ENCODE data around the gene KIF25. TPM values are rescaled to one million over a fixed set of nuclear protein-coding genes. Genes with fewer than 3 reads are reported as not detected.

KIF25 gene
- polyA plus RNA-seq, 2 of the 4 experiments (the other 2 are of a cell fraction) = 0.06 to 0.13 TPM

DNA sequence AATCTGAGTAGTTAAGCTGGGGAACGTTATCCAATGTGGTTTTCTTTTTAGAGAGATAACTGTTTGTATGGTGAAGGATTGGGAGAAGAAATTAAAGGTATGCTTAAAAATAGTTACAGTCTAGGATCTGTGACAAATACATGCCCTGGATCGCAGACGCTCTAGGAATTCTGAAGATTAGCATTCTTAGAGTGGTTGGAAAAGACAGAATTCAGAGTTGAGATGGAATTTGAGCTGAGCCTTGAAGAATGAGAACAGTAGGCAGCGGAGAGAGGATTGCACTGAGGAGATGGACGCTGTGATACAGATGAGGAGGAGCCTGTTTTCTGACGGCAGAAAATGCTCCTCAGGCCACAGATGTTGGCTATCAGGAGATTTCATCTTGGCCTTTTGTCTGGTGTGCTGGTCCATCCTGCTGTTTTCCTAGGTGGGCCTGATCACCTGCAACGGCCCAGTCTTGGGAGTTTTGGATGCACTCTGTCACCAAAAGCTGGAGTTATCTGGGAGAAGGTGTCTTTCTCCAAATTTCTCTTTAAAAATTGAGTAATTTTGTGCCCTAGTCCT lies 48.3 kb upstream of the KIF25 start:
- H3K27ac ChIP-seq = no peak overlapping the region
- TF ChIP-seq POLR2AphosphoS2 (conservative IDR thresholded peaks at IDR 0.05; ENCODE audit: low read length) = no peak
- TF ChIP-seq, protein P1, sequence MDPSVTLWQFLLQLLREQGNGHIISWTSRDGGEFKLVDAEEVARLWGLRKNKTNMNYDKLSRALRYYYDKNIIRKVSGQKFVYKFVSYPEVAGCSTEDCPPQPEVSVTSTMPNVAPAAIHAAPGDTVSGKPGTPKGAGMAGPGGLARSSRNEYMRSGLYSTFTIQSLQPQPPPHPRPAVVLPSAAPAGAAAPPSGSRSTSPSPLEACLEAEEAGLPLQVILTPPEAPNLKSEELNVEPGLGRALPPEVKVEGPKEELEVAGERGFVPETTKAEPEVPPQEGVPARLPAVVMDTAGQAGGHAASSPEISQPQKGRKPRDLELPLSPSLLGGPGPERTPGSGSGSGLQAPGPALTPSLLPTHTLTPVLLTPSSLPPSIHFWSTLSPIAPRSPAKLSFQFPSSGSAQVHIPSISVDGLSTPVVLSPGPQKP (IDR thresholded peaks at IDR 0.05; ENCODE audit: low read depth, low read length) = no peak
- TF ChIP-seq RNF2 (IDR thresholded peaks at IDR 0.05; ENCODE audit: borderline replicate concordance, low read depth) = no peak
- TF ChIP-seq BCL3 (IDR thresholded peaks at IDR 0.05) = no peak
- TF ChIP-seq, protein P2, sequence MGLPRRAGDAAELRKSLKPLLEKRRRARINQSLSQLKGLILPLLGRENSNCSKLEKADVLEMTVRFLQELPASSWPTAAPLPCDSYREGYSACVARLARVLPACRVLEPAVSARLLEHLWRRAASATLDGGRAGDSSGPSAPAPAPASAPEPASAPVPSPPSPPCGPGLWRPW (IDR thresholded peaks at IDR 0.05) = no peak
- TF ChIP-seq, protein P3, sequence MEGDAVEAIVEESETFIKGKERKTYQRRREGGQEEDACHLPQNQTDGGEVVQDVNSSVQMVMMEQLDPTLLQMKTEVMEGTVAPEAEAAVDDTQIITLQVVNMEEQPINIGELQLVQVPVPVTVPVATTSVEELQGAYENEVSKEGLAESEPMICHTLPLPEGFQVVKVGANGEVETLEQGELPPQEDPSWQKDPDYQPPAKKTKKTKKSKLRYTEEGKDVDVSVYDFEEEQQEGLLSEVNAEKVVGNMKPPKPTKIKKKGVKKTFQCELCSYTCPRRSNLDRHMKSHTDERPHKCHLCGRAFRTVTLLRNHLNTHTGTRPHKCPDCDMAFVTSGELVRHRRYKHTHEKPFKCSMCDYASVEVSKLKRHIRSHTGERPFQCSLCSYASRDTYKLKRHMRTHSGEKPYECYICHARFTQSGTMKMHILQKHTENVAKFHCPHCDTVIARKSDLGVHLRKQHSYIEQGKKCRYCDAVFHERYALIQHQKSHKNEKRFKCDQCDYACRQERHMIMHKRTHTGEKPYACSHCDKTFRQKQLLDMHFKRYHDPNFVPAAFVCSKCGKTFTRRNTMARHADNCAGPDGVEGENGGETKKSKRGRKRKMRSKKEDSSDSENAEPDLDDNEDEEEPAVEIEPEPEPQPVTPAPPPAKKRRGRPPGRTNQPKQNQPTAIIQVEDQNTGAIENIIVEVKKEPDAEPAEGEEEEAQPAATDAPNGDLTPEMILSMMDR (IDR thresholded peaks at IDR 0.05) = no peak
- no peak for TF ChIP-seq JUNB (IDR thresholded peaks at IDR 0.05)
- no peak for TF ChIP-seq CBX2 (IDR thresholded peaks at IDR 0.05; ENCODE audit: borderline replicate concordance, low read depth)
- TF ChIP-seq SMC3 (IDR thresholded peaks at IDR 0.05) = no peak
- DNase-seq (ENCODE audit: low read depth in 1 of 2, low spot score in 1 of 2) = no peak
- H3K4me1 ChIP-seq = 0 out of 3 replicates have a peak, but pooled peaks cover 3% of the 10 kb centered on the region
- H3K4me3 ChIP-seq = no peak overlapping the region
- no peak for FAIRE-seq
- no peak for ATAC-seq
- H3K4me2 ChIP-seq = no peak overlapping the region
- ChIA-PET POLR2A (no interaction called here), CTCF (no interaction called here)
- H3K9me3 ChIP-seq = no peaks in the 10 kb centered on the region
- 92% methylated on average over 7 of the region's 7 CpGs for WGBS (ENCODE audit: missing lambda C conversion rate)

DNA sequence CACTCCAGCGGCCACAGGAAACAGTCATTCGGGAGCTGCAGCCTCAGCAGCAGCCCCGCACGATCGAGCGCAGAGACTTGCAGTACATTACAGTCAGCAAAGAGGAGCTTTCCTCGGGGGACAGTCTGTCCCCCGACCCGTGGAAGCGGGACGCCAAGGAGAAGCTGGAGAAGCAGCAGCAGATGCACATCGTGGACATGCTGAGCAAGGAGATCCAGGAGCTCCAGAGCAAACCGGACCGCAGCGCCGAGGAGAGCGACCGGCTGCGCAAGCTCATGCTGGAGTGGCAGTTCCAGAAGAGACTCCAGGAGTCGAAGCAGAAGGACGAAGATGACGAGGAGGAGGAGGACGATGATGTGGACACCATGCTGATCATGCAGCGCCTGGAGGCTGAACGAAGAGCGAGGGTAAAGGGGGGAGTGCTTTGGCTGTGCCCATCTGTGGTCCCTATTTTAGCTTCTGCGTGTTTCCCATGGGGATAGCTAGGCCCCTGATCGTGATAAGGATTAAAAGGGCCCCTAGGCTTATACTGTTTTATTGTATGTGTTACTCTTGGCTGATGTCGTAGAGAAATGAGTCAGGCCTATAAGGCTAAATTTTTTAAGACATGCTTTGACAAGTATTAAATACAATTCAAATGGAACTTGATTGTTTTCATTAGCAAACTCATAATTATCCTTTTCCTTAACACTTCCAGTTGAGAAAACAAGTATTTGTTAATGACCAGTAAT lies 45.5 kb upstream of the KIF25 start:
- Histone ChIP-seq H3K4me2 (no peak overlapping the region), H3K9me3 (no peaks in the 10 kb centered on the region), H3K4me3 (no peak overlapping the region), H3K4me1 (peaks cover 10% of the 10 kb centered on the region), H3K27ac (no peak overlapping the region)
- no peak for TF ChIP-seq JUNB (IDR thresholded peaks at IDR 0.05)
- no peak for TF ChIP-seq NPAS2 (CRISPR knock-in tag; IDR thresholded peaks at IDR 0.05; ENCODE audit: borderline replicate concordance)
- no peak for TF ChIP-seq NR3C1 (IDR thresholded peaks at IDR 0.05)
- TF ChIP-seq E2F6 (IDR thresholded peaks at IDR 0.05; ENCODE audit: borderline replicate concordance, low read depth) = no peak
- TF ChIP-seq ATOH8 (CRISPR knock-in tag; IDR thresholded peaks at IDR 0.05; ENCODE audit: low read depth) = no peak
- TF ChIP-seq, protein P4, sequence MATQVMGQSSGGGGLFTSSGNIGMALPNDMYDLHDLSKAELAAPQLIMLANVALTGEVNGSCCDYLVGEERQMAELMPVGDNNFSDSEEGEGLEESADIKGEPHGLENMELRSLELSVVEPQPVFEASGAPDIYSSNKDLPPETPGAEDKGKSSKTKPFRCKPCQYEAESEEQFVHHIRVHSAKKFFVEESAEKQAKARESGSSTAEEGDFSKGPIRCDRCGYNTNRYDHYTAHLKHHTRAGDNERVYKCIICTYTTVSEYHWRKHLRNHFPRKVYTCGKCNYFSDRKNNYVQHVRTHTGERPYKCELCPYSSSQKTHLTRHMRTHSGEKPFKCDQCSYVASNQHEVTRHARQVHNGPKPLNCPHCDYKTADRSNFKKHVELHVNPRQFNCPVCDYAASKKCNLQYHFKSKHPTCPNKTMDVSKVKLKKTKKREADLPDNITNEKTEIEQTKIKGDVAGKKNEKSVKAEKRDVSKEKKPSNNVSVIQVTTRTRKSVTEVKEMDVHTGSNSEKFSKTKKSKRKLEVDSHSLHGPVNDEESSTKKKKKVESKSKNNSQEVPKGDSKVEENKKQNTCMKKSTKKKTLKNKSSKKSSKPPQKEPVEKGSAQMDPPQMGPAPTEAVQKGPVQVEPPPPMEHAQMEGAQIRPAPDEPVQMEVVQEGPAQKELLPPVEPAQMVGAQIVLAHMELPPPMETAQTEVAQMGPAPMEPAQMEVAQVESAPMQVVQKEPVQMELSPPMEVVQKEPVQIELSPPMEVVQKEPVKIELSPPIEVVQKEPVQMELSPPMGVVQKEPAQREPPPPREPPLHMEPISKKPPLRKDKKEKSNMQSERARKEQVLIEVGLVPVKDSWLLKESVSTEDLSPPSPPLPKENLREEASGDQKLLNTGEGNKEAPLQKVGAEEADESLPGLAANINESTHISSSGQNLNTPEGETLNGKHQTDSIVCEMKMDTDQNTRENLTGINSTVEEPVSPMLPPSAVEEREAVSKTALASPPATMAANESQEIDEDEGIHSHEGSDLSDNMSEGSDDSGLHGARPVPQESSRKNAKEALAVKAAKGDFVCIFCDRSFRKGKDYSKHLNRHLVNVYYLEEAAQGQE (IDR thresholded peaks at IDR 0.05) = no peak
- no peak for TF ChIP-seq ZSCAN20 (CRISPR knock-in tag; IDR thresholded peaks at IDR 0.05)
- TF ChIP-seq MAZ (IDR thresholded peaks at IDR 0.05; ENCODE audit: borderline replicate concordance, low read depth, low read length) = no peak
- TF ChIP-seq SMC3 (IDR thresholded peaks at IDR 0.05) = no peak
- no peak for TF ChIP-seq PBX3 (IDR thresholded peaks at IDR 0.05)
- TF ChIP-seq HDAC2 (IDR thresholded peaks at IDR 0.05) = no peak
- TF ChIP-seq MAFK (IDR thresholded peaks at IDR 0.05; ENCODE audit: partially characterized antibody) = no peak
- no peak for FAIRE-seq
- ChIA-PET POLR2A (no interaction called here), CTCF (interaction anchor here (1.6 kb wide), 1 partner anchor 93 kb away, joined by 3 read pairs; no protein-coding TSS in a partner anchor)
- DNase-seq (ENCODE audit: low read depth in 1 of 2, low spot score in 1 of 2) = no peak
- 93% methylated on average over 29 of the region's 29 CpGs for WGBS (ENCODE audit: missing lambda C conversion rate)
- ATAC-seq = no peak

Measured in A549 (cell line).